H1 (cell line): ENCODE measurements around the gene ABCD2. TPM values are rescaled to one million over a fixed set of nuclear protein-coding genes. Genes with fewer than 3 reads are reported as not detected.

Experiments
- BACH1 ChIP-seq: IDR thresholded peaks from 2 replicates; pipeline ENCODE4 v1.6.1; 2012; ENCODE audit warnings: low read length, improper control_type of control experiment
- BCL11A ChIP-seq, 2 experiments: IDR thresholded peaks; one replicate each; pipeline ENCODE4 v1.6.1; 2011; ENCODE audit warnings: low read depth in 2 of 2, low read length in 2 of 2, mild to moderate bottlenecking in 2 of 2
- RXRA ChIP-seq: IDR thresholded peaks from 2 replicates; pipeline ENCODE4 v1.6.1; 2011; ENCODE audit warnings: low read depth, mild to moderate bottlenecking, low read length, moderate library complexity; ENCODE audit not compliant: insufficient read depth
- SRF ChIP-seq: IDR thresholded peaks from 2 replicates; pipeline ENCODE4 v1.6.1; 2011; ENCODE audit warnings: mild to moderate bottlenecking, low read depth, low read length, moderate library complexity
- TCF12 ChIP-seq: IDR thresholded peaks from 2 replicates; pipeline ENCODE4 v1.6.1; 2011; ENCODE audit warnings: low read depth, mild to moderate bottlenecking, low read length
- polyA plus RNA-seq, 7 experiments: library from polyadenylated mRNA; depleted of rRNA in 3 of 7; stranded (reverse) in 5 of 7; unstranded in 2 of 7; fragments of >200 nt in 5 of 7; fragments of 200-250 nt in 2 of 7; gene quantifications; 1 replicate in 5 of 7; 2 replicates in 1 of 7; 4 replicates in 1 of 7; pipeline versions ENCODE4 v1.2.1 to v1.2.3, GENCODE V29; 2011 to 2013; ENCODE audit warnings: missing spikeins in 2 of 7, mixed read lengths in 2 of 7
- total RNA-seq: library from RNA; stranded (reverse); fragmentation: NEBNext Ultra II Directional; extraction: Animal tissue kit (Norgen Biotek cat#: 25700); gene quantifications from 2 replicates; pipeline ENCODE4 v1.2.1, GENCODE V29; 2021

ABCD2 gene
- total and polyA plus RNA-seq, 2 of the 8 experiments (the other 6 are each of a cell fraction or from before 2014, with no cell fraction given) = not detected

- TF ChIP-seq BCL11A (IDR thresholded peaks at IDR 0.05; ENCODE audit: low read depth in 2 of 2, low read length in 2 of 2) = no peak
- TF ChIP-seq RXRA = no peak
- no peak for TF ChIP-seq SRF
- TF ChIP-seq TCF12 = no peak
- no peak for TF ChIP-seq BACH1
Measured at GRCh38 chr12:39533951-39534350, 85.7 kb downstream of the ABCD2 start (continued).
